ENCODE results near the gene SLC7A5. TPM values are rescaled to one million over a fixed set of nuclear protein-coding genes. Genes with fewer than 3 reads are reported as not detected.
"Not testable (repeated sequence)": the region's sequence is repeated elsewhere in the genome, so short reads cannot be mapped to it uniquely, and the experiment has no call there.

SLC7A5 gene
- total RNA-seq, 2 donors from 2014 or later = 463 to 508 TPM

GRCh38 chr16:87789437-87790291, 79.6 kb downstream of the SLC7A5 start:
- H3K4me3 Mint-ChIP-seq = no peak overlapping the region
- DNase-seq = no peak
- H3K9me3 Mint-ChIP-seq = no peaks in the 10 kb centered on the region

GRCh38 chr16:87788730-87789436, 80.4 kb downstream of the SLC7A5 start:
- H3K27ac Mint-ChIP-seq; DNase-seq; H3K4me1 Mint-ChIP-seq (ENCODE audit: low read depth); H3K9me3 Mint-ChIP-seq; H3K36me3 Mint-ChIP-seq (ENCODE audit: insufficient read depth in 2 of 2); H3K27me3 Mint-ChIP-seq (ENCODE audit: low read depth); H3K4me3 Mint-ChIP-seq; ATAC-seq (replicated peaks in 1 of 2): not testable (repeated sequence)

More at GRCh38 chr16:87789437-87790291, 79.6 kb downstream of the SLC7A5 start:
- H3K27me3 Mint-ChIP-seq (ENCODE audit: low read depth) = no peaks in the 10 kb centered on the region
- no peak for ATAC-seq (replicated peaks in 1 of 2)
- no peak overlapping the region for H3K27ac Mint-ChIP-seq
- no peaks in the 10 kb centered on the region for H3K4me1 Mint-ChIP-seq (ENCODE audit: low read depth)
- H3K36me3 Mint-ChIP-seq (ENCODE audit: insufficient read depth in 2 of 2) = no peaks in the 10 kb centered on the region

- ATAC-seq (replicated peaks in 1 of 2); H3K9me3 Mint-ChIP-seq; H3K27me3 Mint-ChIP-seq (ENCODE audit: low read depth); H3K36me3 Mint-ChIP-seq (ENCODE audit: insufficient read depth in 2 of 2); DNase-seq; H3K4me1 Mint-ChIP-seq (ENCODE audit: low read depth); H3K4me3 Mint-ChIP-seq: not testable (repeated sequence)
- H3K27ac Mint-ChIP-seq = peak overlapping the region; percentile 31
These were observed 81.7 kb downstream of the SLC7A5 start for GRCh38 chr16:87787451-87788091.

- no peak for ATAC-seq (replicated peaks in 1 of 2)
- Mint-ChIP-seq H3K9me3 (no peaks in the 10 kb centered on the region), H3K4me1 (ENCODE audit: low read depth) (peaks cover 21% of the 10 kb centered on the region), H3K27me3 (ENCODE audit: low read depth) (no peaks in the 10 kb centered on the region), H3K36me3 (ENCODE audit: insufficient read depth in 2 of 2) (no peaks in the 10 kb centered on the region), H3K27ac (no peak overlapping the region), H3K4me3 (no peak overlapping the region)
- DNase-seq = no peak
These were observed 84.5 kb downstream of the SLC7A5 start for GRCh38 chr16:87784812-87785211.

GRCh38 chr16:87782033-87782432, 87.3 kb downstream of the SLC7A5 start:
- H3K27ac Mint-ChIP-seq = no peak overlapping the region
- H3K4me1 Mint-ChIP-seq (ENCODE audit: low read depth) = peaks cover 49% of the 10 kb centered on the region
- H3K36me3 Mint-ChIP-seq (ENCODE audit: insufficient read depth in 2 of 2) = peaks cover 0 to 5% of the 10 kb centered on the region in 2 donors
- no peaks in the 10 kb centered on the region for H3K9me3 Mint-ChIP-seq
- DNase-seq (no peak), ATAC-seq (replicated peaks in 1 of 2) (no peak)
- H3K4me3 Mint-ChIP-seq = no peak overlapping the region
- H3K27me3 Mint-ChIP-seq (ENCODE audit: low read depth) = no peaks in the 10 kb centered on the region

- peak in 1 of 2 donors; percentile 15 for ATAC-seq (replicated peaks in 1 of 2)
- Mint-ChIP-seq H3K27me3 (ENCODE audit: low read depth) (no peaks in the 10 kb centered on the region), H3K9me3 (no peaks in the 10 kb centered on the region), H3K4me1 (ENCODE audit: low read depth) (peaks cover 63% of the 10 kb centered on the region), H3K27ac (peak overlapping the region; percentile 98), H3K36me3 (ENCODE audit: insufficient read depth in 2 of 2) (peaks cover 0 to 6% of the 10 kb centered on the region in 2 donors), H3K4me3 (peak overlapping the region; percentile 93 to 94)
- DNase-seq = peak; percentile 66 to 69
These were observed 88.8 kb downstream of the SLC7A5 start for GRCh38 chr16:87780385-87780989.

Other genes starting within 250 kb of the SLC7A5 start
- gene KLHDC4, start 103.5 kb downstream of the SLC7A5 start, total RNA-seq = 100 to 1,000 TPM in 1 of 2 donors, 10 to 100 TPM in 1; 85.5 to 108 TPM
- gene CA5A, start 67.0 kb upstream of the SLC7A5 start, total RNA-seq = under 1 TPM in 1 of 2 donors, not detected in 1; 0.22 TPM
- gene BANP, start 81.9 kb upstream of the SLC7A5 start, total RNA-seq = 10 to 100 TPM; 35.8 to 39.8 TPM

Data from activated T-cell treated with anti-CD3 and anti-CD28 coated beads, Interleukin-2, amount 50 U/mL, for 72 hours (primary cell).